ENCODE results near the gene NOTCH1.

DNA sequence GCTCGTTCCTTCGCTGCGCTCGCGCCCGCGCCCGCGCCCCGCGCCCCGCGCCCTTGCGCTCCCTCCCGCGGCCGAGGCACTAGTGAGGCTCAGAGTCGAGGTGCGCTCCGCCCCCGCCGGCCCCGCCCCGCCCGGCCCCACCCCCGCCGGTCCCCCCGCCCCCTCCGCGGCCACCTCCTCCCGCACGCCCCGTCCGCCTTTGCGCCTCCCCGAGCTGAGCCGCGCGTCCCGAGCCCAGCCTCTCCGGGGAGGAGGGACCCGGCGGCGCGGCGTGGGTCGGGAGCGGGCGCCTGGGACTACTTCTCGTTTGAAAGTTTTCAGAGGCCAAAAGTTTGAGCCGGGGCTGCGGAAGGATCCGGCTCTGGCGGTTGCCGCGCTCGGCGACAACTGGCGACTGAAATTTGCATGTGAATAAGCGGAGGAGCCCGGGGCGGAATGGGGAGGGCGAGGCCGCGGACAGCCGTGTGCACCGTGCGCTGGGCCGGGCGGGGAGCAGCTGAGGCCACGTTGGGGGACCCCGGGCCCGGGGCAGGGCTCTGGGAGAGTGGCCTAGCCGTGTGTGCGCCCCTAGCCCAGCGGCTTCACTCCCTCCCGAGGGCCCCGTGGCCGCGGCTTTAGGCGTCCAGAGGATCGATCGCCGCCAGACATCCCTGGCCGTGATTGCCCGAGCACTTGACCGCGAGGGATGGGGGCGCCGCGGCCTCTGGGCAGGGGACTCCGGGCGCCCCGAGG is at the start of gene NOTCH1:
- no peak for TF ChIP-seq EZH2 (IDR thresholded peaks at IDR 0.05; ENCODE audit: borderline replicate concordance, insufficient read depth, low read length, poor library complexity, severe bottlenecking)
- TF ChIP-seq, protein P1, sequence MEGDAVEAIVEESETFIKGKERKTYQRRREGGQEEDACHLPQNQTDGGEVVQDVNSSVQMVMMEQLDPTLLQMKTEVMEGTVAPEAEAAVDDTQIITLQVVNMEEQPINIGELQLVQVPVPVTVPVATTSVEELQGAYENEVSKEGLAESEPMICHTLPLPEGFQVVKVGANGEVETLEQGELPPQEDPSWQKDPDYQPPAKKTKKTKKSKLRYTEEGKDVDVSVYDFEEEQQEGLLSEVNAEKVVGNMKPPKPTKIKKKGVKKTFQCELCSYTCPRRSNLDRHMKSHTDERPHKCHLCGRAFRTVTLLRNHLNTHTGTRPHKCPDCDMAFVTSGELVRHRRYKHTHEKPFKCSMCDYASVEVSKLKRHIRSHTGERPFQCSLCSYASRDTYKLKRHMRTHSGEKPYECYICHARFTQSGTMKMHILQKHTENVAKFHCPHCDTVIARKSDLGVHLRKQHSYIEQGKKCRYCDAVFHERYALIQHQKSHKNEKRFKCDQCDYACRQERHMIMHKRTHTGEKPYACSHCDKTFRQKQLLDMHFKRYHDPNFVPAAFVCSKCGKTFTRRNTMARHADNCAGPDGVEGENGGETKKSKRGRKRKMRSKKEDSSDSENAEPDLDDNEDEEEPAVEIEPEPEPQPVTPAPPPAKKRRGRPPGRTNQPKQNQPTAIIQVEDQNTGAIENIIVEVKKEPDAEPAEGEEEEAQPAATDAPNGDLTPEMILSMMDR (IDR thresholded peaks at IDR 0.05; ENCODE audit: poor library complexity, severe bottlenecking), result no peak
